Measurements from ENCODE around the gene ZNF443.
A peak's percentile ranks its signal among the peaks of the same experiment; 100 is the strongest.

Gene ZNF443

GRCh38 chr19:12465211-12465610, 24.4 kb upstream of the ZNF443 start:
- CTCF ChIA-PET: no interaction called here
- Histone ChIP-seq H3K4me1 (ENCODE audit: control insufficient read depth, insufficient read depth, low read length) (no peaks in the 10 kb centered on the region), H3K27ac (ENCODE audit: extremely low read depth, low read depth, low read length) (no peak overlapping the region), H3K36me3 (ENCODE audit: control insufficient read depth in 2 of 2, insufficient read depth in 1 of 2, low read length in 2 of 2) (peaks cover 0 to 23% of the 10 kb centered on the region in 2 experiments; a peak in 1 of 3 replicates), H3K4me3 (ENCODE audit: low read depth, low read length) (no peak overlapping the region), H3K9me3 (ENCODE audit: control insufficient read depth, insufficient read depth, low read depth, low read length) (peaks cover 2% of the 10 kb centered on the region; the same call in 1 of the 2 replicates)
- TF ChIP-seq SETDB1 (IDR thresholded peaks at IDR 0.05; ENCODE audit: insufficient read length, low read length) (peak; percentile 98), ZBTB48 (tag by site-specific recombination; IDR thresholded peaks at IDR 0.05) (no peak), ZNF121 (tag by site-specific recombination; IDR thresholded peaks at IDR 0.05) (no peak), ZNF549 (tag by site-specific recombination; IDR thresholded peaks at IDR 0.05) (0 out of 2 replicates have a peak, but pooled peaks have one; percentile 3), ZFP3 (tag by site-specific recombination; IDR thresholded peaks at IDR 0.05; ENCODE audit: low read depth) (no peak), ZNF292 (tag by site-specific recombination; IDR thresholded peaks at IDR 0.05; ENCODE audit: borderline replicate concordance, low read depth) (no peak), ZNF426 (tag by site-specific recombination; IDR thresholded peaks at IDR 0.05) (no peak), TRIM28 (IDR thresholded peaks at IDR 0.05; ENCODE audit: borderline replicate concordance, low read length) (peak; percentile 97), ZNF274 (IDR thresholded peaks at IDR 0.05; ENCODE audit: low read length) (peak; percentile 78), ZNF274 (tag by site-specific recombination; IDR thresholded peaks at IDR 0.05; ENCODE audit: borderline replicate concordance) (peak; percentile 95)
- POLR2A ChIA-PET: no interaction called here

GRCh38 chr19:12464769-12465168, 23.9 kb upstream of the ZNF443 start:
- no peaks in the 10 kb centered on the region for H3K4me1 ChIP-seq (ENCODE audit: control insufficient read depth, insufficient read depth, low read length)
- POLR2A ChIA-PET: no interaction called here
- H3K27ac ChIP-seq (ENCODE audit: extremely low read depth, low read depth, low read length): no peak overlapping the region
- H3K36me3 ChIP-seq (ENCODE audit: control insufficient read depth in 2 of 2, insufficient read depth in 1 of 2, low read length in 2 of 2): peaks cover 0 to 23% of the 10 kb centered on the region in 2 experiments; a peak in 1 of 3 replicates
- CTCF ChIA-PET: no interaction called here
- no peak overlapping the region for H3K4me3 ChIP-seq (ENCODE audit: low read depth, low read length)
- TF ChIP-seq ZNF18 (tag by site-specific recombination; IDR thresholded peaks at IDR 0.05) (no peak), ZNF580 (tag by site-specific recombination; IDR thresholded peaks at IDR 0.05) (no peak), HOXA7 (CRISPR knock-in tag; IDR thresholded peaks at IDR 0.05; ENCODE audit: borderline replicate concordance) (no peak), GLIS1 (tag by site-specific recombination; IDR thresholded peaks at IDR 0.05) (no peak), MEIS1 (CRISPR knock-in tag; IDR thresholded peaks at IDR 0.05; ENCODE audit: borderline replicate concordance) (no peak), ZSCAN5A (tag by site-specific recombination; IDR thresholded peaks at IDR 0.05) (no peak), ZSCAN23 (tag by site-specific recombination; IDR thresholded peaks at IDR 0.05) (no peak), KLF16 (tag by site-specific recombination; IDR thresholded peaks at IDR 0.05) (no peak), ZNF248 (tag by site-specific recombination; IDR thresholded peaks at IDR 0.05) (no peak), YY1 (tag by site-specific recombination; IDR thresholded peaks at IDR 0.05) (no peak), TCF7L2 (IDR thresholded peaks at IDR 0.05; ENCODE audit: borderline replicate concordance, low read depth, low read length) (no peak), ZNF223 (tag by site-specific recombination; IDR thresholded peaks at IDR 0.05) (no peak), WT1 (tag by site-specific recombination; IDR thresholded peaks at IDR 0.05) (no peak), BCL6B (tag by site-specific recombination; IDR thresholded peaks at IDR 0.05) (no peak)
- 0 out of 2 replicates have a peak, but pooled peaks cover 2% of the 10 kb centered on the region for H3K9me3 ChIP-seq (ENCODE audit: control insufficient read depth, insufficient read depth, low read depth, low read length)

Data from HEK293 (cell line).